Measurements from ENCODE around the gene TNKS1BP1.

DNA sequence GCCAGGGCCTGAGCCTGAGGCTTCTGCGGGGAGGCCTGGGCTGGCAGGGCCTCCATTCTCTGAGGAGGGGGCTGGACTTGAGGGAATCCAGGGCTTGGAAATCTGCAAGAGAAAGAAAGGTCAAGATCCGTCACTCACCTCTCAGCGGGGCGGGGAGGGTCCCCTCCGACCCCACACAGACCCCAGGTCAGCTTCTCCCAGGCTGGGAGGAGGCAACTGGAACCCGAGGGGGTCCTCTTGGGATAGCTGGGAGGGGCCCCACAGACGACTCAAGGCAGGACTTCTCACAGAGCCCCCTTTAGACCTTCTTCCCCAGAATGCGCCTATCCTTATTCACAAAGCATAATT is 11.0 kb downstream of the TNKS1BP1 start:
- TF ChIP-seq, protein P1, sequence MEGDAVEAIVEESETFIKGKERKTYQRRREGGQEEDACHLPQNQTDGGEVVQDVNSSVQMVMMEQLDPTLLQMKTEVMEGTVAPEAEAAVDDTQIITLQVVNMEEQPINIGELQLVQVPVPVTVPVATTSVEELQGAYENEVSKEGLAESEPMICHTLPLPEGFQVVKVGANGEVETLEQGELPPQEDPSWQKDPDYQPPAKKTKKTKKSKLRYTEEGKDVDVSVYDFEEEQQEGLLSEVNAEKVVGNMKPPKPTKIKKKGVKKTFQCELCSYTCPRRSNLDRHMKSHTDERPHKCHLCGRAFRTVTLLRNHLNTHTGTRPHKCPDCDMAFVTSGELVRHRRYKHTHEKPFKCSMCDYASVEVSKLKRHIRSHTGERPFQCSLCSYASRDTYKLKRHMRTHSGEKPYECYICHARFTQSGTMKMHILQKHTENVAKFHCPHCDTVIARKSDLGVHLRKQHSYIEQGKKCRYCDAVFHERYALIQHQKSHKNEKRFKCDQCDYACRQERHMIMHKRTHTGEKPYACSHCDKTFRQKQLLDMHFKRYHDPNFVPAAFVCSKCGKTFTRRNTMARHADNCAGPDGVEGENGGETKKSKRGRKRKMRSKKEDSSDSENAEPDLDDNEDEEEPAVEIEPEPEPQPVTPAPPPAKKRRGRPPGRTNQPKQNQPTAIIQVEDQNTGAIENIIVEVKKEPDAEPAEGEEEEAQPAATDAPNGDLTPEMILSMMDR (IDR thresholded peaks at IDR 0.05; ENCODE audit: low read length), result no peak
- TF ChIP-seq EZH2 (IDR thresholded peaks at IDR 0.05; ENCODE audit: borderline replicate concordance, low read length), result no peak

Measured in OCI-LY1 (cell line).